Measurements from ENCODE around the gene GNAZ.

DNA sequence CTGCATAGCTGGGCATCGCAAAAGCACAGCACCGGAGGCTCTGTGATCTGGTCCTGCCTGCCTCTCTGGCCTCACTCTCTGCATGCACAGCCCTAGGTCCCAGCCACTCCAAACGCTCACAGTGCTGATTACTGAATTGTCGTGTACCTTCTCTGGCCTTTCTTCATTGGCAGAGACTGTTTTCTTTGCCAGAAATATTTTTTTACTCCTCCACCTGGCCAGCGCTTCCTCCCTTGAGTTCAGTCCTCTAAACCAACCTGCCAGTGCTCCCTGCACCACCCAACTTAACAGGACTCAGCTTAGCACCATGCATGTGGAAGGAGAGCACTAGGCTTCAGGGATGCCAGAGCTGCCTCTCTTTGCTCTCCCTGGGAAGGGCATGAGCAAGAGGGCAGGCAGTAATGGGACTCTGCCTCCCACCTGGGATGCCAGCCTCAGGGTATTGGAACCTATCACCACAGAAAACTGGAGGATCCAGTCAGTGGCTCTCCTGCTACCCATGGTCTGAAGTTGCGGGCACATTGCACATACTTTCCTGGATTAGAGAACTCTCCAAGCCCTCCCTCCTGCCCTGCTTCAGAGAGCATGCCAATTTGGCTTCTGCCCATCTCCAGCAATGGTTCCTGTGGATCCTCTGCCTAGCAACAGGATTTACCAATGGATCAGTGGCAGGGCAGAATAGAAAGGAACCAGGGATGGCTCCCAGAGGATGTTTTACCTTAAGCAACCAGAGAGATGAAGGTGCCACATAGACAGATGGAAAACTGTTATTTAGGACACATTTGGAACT is 37.0 kb upstream of the GNAZ start:
- TF ChIP-seq, protein P1, sequence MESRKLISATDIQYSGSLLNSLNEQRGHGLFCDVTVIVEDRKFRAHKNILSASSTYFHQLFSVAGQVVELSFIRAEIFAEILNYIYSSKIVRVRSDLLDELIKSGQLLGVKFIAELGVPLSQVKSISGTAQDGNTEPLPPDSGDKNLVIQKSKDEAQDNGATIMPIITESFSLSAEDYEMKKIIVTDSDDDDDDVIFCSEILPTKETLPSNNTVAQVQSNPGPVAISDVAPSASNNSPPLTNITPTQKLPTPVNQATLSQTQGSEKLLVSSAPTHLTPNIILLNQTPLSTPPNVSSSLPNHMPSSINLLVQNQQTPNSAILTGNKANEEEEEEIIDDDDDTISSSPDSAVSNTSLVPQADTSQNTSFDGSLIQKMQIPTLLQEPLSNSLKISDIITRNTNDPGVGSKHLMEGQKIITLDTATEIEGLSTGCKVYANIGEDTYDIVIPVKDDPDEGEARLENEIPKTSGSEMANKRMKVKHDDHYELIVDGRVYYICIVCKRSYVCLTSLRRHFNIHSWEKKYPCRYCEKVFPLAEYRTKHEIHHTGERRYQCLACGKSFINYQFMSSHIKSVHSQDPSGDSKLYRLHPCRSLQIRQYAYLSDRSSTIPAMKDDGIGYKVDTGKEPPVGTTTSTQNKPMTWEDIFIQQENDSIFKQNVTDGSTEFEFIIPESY (IDR thresholded peaks at IDR 0.05): no peak
- TF ChIP-seq, protein P2, sequence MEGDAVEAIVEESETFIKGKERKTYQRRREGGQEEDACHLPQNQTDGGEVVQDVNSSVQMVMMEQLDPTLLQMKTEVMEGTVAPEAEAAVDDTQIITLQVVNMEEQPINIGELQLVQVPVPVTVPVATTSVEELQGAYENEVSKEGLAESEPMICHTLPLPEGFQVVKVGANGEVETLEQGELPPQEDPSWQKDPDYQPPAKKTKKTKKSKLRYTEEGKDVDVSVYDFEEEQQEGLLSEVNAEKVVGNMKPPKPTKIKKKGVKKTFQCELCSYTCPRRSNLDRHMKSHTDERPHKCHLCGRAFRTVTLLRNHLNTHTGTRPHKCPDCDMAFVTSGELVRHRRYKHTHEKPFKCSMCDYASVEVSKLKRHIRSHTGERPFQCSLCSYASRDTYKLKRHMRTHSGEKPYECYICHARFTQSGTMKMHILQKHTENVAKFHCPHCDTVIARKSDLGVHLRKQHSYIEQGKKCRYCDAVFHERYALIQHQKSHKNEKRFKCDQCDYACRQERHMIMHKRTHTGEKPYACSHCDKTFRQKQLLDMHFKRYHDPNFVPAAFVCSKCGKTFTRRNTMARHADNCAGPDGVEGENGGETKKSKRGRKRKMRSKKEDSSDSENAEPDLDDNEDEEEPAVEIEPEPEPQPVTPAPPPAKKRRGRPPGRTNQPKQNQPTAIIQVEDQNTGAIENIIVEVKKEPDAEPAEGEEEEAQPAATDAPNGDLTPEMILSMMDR (IDR thresholded peaks at IDR 0.05; ENCODE audit: low read depth, low read length, missing input control): no peak
- TF ChIP-seq HNF4G (IDR thresholded peaks at IDR 0.05): no peak
- TF ChIP-seq YY1 (IDR thresholded peaks at IDR 0.05): no peak
- TF ChIP-seq, protein P3, sequence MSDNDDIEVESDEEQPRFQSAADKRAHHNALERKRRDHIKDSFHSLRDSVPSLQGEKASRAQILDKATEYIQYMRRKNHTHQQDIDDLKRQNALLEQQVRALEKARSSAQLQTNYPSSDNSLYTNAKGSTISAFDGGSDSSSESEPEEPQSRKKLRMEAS (IDR thresholded peaks at IDR 0.05): no peak
